GM12878 (cell line): ENCODE results near the gene TTLL11. TPM values are rescaled to one million over a fixed set of nuclear protein-coding genes. Genes with fewer than 3 reads are reported as not detected.

Experiments
- ATAC-seq: fragments of 200-7000 bp; cut with Tn5 transposase; 3 replicates; pipeline ENCODE4 v1.9.1; 2020; ENCODE audit warnings: mild to moderate bottlenecking, moderate library complexity
- BruUV-seq: library from RNA; stranded (reverse); fragments of 400-500 nt; replicated peaks from 2 replicates; lab custom pipeline; 2021; lab: Mats Ljungman, UMichigan
- CTCF ChIA-PET: fragments of 300-600 bp; sonication (Branson Sonifier 250); formaldehyde crosslinking; extraction: SDS; loops from one replicate; lab custom pipeline; 2021; ENCODE audit warnings: inconsistent platforms; lab: Yijun Ruan, JAX
- POLR2A ChIA-PET: fragments of 350-600 bp; formaldehyde crosslinking; extraction: SDS; loops from one replicate; lab custom pipeline; 2021; ENCODE audit warnings: inconsistent platforms; lab: Charles Lee
- RAD21 ChIA-PET: fragments of 300-600 bp; sonication (Branson Sonifier 250); formaldehyde crosslinking; loops from one replicate; lab custom pipeline; 2023; ENCODE audit warnings: antibody characterized with exemption; ENCODE audit not compliant: unreplicated experiment; lab: Charles Lee
- SMC1A ChIA-PET: fragments of 300-600 bp; sonication (Branson Sonifier 250); formaldehyde crosslinking; loops from one replicate; lab custom pipeline; 2023; ENCODE audit not compliant: unreplicated experiment, uncharacterized antibody; lab: Charles Lee
- DNase-seq: peaks from one replicate; pipeline ENCODE4 v3.0.0-alpha.2; 2011; ENCODE audit warnings: low read depth, low spot score
- FAIRE-seq: peaks from 3 replicates; lab custom pipeline; 2011; peaks lifted over from hg19 to GRCh38; lab: Jason Lieb, UNC
- H2AFZ ChIP-seq: 2 replicates; pipeline ENCODE4 v1.6.0; 2011; ENCODE audit warnings: low read depth, low read length, control low read depth; ENCODE audit not compliant: control insufficient read depth
- H3K27ac ChIP-seq: 2 replicates; pipeline ENCODE4 v1.5.1; 2011; ENCODE audit warnings: control low read depth; ENCODE audit not compliant: control insufficient read depth, insufficient read depth
- H3K27me3 ChIP-seq, 2 experiments: replicated peaks in 1 of 2; 2 replicates each; pipeline versions ENCODE4 v1.6.0 to v1.6.1; 2011; ENCODE audit warnings: low read length in 1 of 2; ENCODE audit not compliant: control insufficient read depth in 2 of 2, insufficient read depth in 2 of 2
- H3K36me3 ChIP-seq, 2 experiments: 2 replicates each; pipeline ENCODE4 v1.5.1; 2011; ENCODE audit warnings: low read length in 1 of 2; ENCODE audit not compliant: control insufficient read depth in 2 of 2, insufficient read depth in 2 of 2
- H3K4me1 ChIP-seq: 2 replicates; pipeline ENCODE4 v1.6.1; 2011; ENCODE audit warnings: mild to moderate bottlenecking, low read length, moderate library complexity, mixed read lengths; ENCODE audit not compliant: control insufficient read depth, insufficient read depth
- H3K4me2 ChIP-seq: 2 replicates; pipeline ENCODE4 v1.6.0; 2011; ENCODE audit warnings: control low read depth; ENCODE audit not compliant: control insufficient read depth, insufficient read depth
- H3K4me3 ChIP-seq: fragments of 200-600 bp; sonication (generic); 2 replicates; pipeline ENCODE4 v1.5.1; 2016
- H3K79me2 ChIP-seq: 2 replicates; pipeline ENCODE4 v1.6.0; 2011; ENCODE audit warnings: low read length; ENCODE audit not compliant: control insufficient read depth, insufficient read depth
- H3K9ac ChIP-seq: 2 replicates; pipeline ENCODE4 v1.8.0; 2011; ENCODE audit warnings: low read length, control low read depth, mixed read lengths; ENCODE audit not compliant: control insufficient read depth, insufficient read depth
- H3K9me3 ChIP-seq: replicated peaks from 3 replicates; pipeline ENCODE4 v1.5.1; 2011; ENCODE audit warnings: mild to moderate bottlenecking, low read length; ENCODE audit not compliant: control insufficient read depth, insufficient read depth
- H4K20me1 ChIP-seq: 2 replicates; pipeline ENCODE4 v1.6.0; 2011; ENCODE audit not compliant: control insufficient read depth, insufficient read depth
- BCL11A ChIP-seq: IDR thresholded peaks from 2 replicates; pipeline ENCODE4 v1.6.1; 2011; ENCODE audit warnings: low read depth, low read length
- BHLHE40 ChIP-seq, 2 experiments: fragments of 450-650 bp in 1 of 2; IDR thresholded peaks; 2 replicates each; pipeline ENCODE4 v1.6.1; 2011 to 2017; ENCODE audit warnings: low read depth in 2 of 2, borderline replicate concordance in 1 of 2, improper control_type of control experiment in 1 of 2, low read length in 1 of 2, mild to moderate bottlenecking in 1 of 2
- HDGF ChIP-seq: fragments of 450-650 bp; IDR thresholded peaks from 2 replicates; pipeline ENCODE4 v1.6.1; 2016; ENCODE audit warnings: antibody characterized with exemption
- IKZF1 ChIP-seq: fragments of 450-650 bp; conservative IDR thresholded peaks from 2 replicates; pipeline ENCODE4 v1.6.1; 2017; ENCODE audit warnings: antibody characterized with exemption, mild to moderate bottlenecking
- MEF2B ChIP-seq: fragments of 450-650 bp; IDR thresholded peaks from 2 replicates; pipeline ENCODE4 v1.6.1; 2018; ENCODE audit warnings: mild to moderate bottlenecking, moderate library complexity; ENCODE audit not compliant: partially characterized antibody, poor library complexity, severe bottlenecking
- NR2C2 ChIP-seq: IDR thresholded peaks from 2 replicates; pipeline ENCODE4 v1.6.1; 2011; ENCODE audit warnings: borderline replicate concordance, low read depth; ENCODE audit not compliant: control insufficient read depth, insufficient read length
- NRF1 ChIP-seq: conservative IDR thresholded peaks from 2 replicates; pipeline ENCODE4 v1.6.1; 2011; ENCODE audit warnings: mild to moderate bottlenecking, low read depth, low read length, improper control_type of control experiment
- PAX8 ChIP-seq: fragments of 450-650 bp; IDR thresholded peaks from 2 replicates; pipeline ENCODE4 v1.6.1; 2017; ENCODE audit warnings: mild to moderate bottlenecking, moderate library complexity
- POLR2A ChIP-seq: IDR thresholded peaks from 2 replicates; pipeline ENCODE4 v1.6.1; 2011; ENCODE audit warnings: low read depth, mild to moderate bottlenecking, low read length
- RELA ChIP-seq: fragments of 450-650 bp; IDR thresholded peaks from 2 replicates; pipeline ENCODE4 v1.8.0; 2014; ENCODE audit warnings: borderline replicate concordance; ENCODE audit not compliant: partially characterized antibody
- SREBF2 ChIP-seq: IDR thresholded peaks from 2 replicates; pipeline ENCODE4 v1.6.1; 2012; ENCODE audit warnings: mild to moderate bottlenecking, low read length
- STAT3 ChIP-seq: IDR thresholded peaks from 2 replicates; pipeline ENCODE4 v1.6.1; 2011; ENCODE audit warnings: low read depth, low read length, improper control_type of control experiment
- ZNF207 ChIP-seq: fragments of 450-650 bp; IDR thresholded peaks from 2 replicates; pipeline ENCODE4 v1.6.1; 2014; ENCODE audit warnings: antibody characterized with exemption, mild to moderate bottlenecking, borderline replicate concordance
- ZNF622 ChIP-seq: fragments of 450-650 bp; IDR thresholded peaks from 2 replicates; pipeline ENCODE4 v1.6.1; 2017; ENCODE audit warnings: mild to moderate bottlenecking, inconsistent platforms
- WGBS: methylation state at CpG from one replicate; pipeline ENCODE4 v1.1.6; 2016; ENCODE audit warnings: low lambda C conversion rate; ENCODE audit not compliant: insufficient replicate concordance, insufficient coverage; ENCODE audit errors: missing lambda C conversion rate; 5-methylcytosine and 5-hydroxymethylcytosine counted together
- in situ Hi-C: fragments of 300-500 bp; cut with MboI; formaldehyde crosslinking; loops from 9 replicates; pipeline ENCODE4 v1.14.3; 2018; ENCODE audit warnings: mixed read lengths
- intact Hi-C: fragments of 100-400 bp; cut with micrococcal nuclease; formaldehyde crosslinking; loops from one replicate; pipeline ENCODE4 v1.14.2; 2022; ENCODE audit not compliant: unreplicated experiment
- polyA plus RNA-seq, 11 experiments: library from polyadenylated mRNA; depleted of rRNA in 4 of 11; unstranded in 6 of 11; stranded (reverse) in 5 of 11; fragments of >200 nt; fragmentation: Nextera tagmentation in 4 of 11; fragmentation: Illumina TruSeq in 1 of 11; extraction: Ambion mirVana in 4 of 11; extraction: Trizol in 1 of 11; gene quantifications; 1 replicate in 1 of 11; 2 replicates in 10 of 11; pipeline versions ENCODE4 v1.2.1 to v1.2.3, GENCODE V29; 2011 to 2016; ENCODE audit warnings: inconsistent platforms in 2 of 11, missing spikeins in 2 of 11, low read depth in 1 of 11
- total RNA-seq, 4 experiments: library from RNA; depleted of rRNA in 3 of 4; stranded (reverse); fragments of >200 nt in 3 of 4; fragmentation: Illumina TruSeq in 1 of 4; extraction: Trizol in 1 of 4; gene quantifications; 2 replicates each; pipeline versions ENCODE4 v1.2.1 to v1.2.3, GENCODE V29; 2013 to 2021

Gene TTLL11
- total and polyA plus RNA-seq, 10 of the 15 experiments (the other 5 are each of a cell fraction or from before 2014, with no cell fraction given) = 1.2 to 3.7 (median 2.9) TPM

DNA sequence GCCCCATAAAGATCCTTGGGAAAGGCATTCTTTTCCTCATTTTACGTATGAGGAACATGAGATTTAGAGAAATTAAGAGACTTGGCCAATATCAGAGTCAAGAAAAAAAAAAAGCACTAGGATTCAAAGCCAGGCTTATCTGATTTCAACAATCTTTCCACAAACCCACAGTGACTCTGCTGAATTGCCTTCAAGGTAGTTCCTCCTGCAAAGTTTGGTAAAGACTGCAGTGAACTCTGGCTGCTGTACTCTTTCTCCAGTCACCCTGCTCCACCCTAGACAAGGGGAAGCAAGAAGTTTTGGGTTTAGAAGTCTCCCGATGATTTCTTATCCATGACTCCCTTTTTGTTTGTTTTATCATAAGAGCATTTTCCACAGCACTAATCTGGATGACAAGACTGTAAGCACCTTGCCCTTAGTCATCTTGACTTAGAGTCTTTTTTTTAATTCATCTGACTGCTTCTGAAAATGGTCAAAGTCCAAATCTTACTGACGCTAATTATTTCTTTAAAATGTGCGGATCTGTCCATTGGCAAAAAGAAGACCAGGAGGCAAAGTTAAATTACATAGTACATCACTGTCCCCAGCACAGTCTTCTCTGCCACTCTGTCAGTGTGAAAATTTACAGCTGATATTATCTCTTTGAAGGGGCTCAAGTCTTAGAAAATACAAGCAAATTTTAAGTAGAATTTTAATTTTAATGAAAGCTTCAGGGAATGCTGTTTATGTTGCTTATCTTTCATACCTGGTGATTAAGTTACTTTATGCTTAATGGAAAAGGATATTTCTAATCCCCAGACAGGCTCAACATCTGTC is 180.1 kb downstream of the TTLL11 start:
- TF ChIP-seq IKZF1 (no peak), MEF2B (no peak), HDGF (no peak), BHLHE40 (IDR thresholded peaks at IDR 0.05; ENCODE audit: borderline replicate concordance in 1 of 2, low read depth in 2 of 2, low read length in 1 of 2) (no peak), ZNF622 (no peak), STAT3 (no peak), PAX8 (no peak), ZNF207 (no peak), SREBF2 (no peak), POLR2A (no peak), BCL11A (no peak), RELA (no peak), NR2C2 (no peak), NRF1 (no peak)
- no peaks in the 10 kb centered on the region for H3K79me2 ChIP-seq
- no peak overlapping the region for H3K4me3 ChIP-seq
- ATAC-seq (no peak), DNase-seq (no peak), FAIRE-seq (no peak)
- H3K4me1 ChIP-seq = no peaks in the 10 kb centered on the region
- no peaks in the 10 kb centered on the region for H3K36me3 ChIP-seq
- no peak overlapping the region for H2AFZ ChIP-seq
- SMC1A ChIA-PET = interaction anchor here (0.5 kb wide), 1 partner anchor 51 kb away, joined by 3 read pairs; no protein-coding TSS in a partner anchor
- CTCF ChIA-PET = no interaction called here
- H4K20me1 ChIP-seq = no peaks in the 10 kb centered on the region
- no peak overlapping the region for H3K9ac ChIP-seq
- H3K27ac ChIP-seq = no peak overlapping the region
- POLR2A ChIA-PET = no interaction called here
- in situ Hi-C loops = no loop called here
- WGBS = 49% methylated on average over 4 of the region's 4 CpGs
- RAD21 ChIA-PET = no interaction called here
- no peaks in the 10 kb centered on the region for H3K9me3 ChIP-seq
- intact Hi-C loops = no loop called here
- BruUV-seq = no TSS peak
- no peaks in the 10 kb centered on the region; a peak in 1 of 4 replicates for H3K27me3 ChIP-seq
- H3K4me2 ChIP-seq = no peak overlapping the region
